RWPE2 (cell line): ENCODE results near the gene CIT.

Source experiments
- ATAC-seq: fragments of 200-7000 bp; cut with Tn5 transposase; 3 replicates; pipeline ENCODE4 v1.9.1; 2021; ENCODE audit warnings: low read depth
- DNase-seq: peaks from one replicate; pipeline ENCODE4 v3.0.0-alpha.2; 2020; ENCODE audit warnings: low spot score
- H3K27ac ChIP-seq: fragments of 450-650 bp; 2 replicates; pipeline ENCODE4 v1.5.1; 2017; ENCODE audit warnings: mild to moderate bottlenecking; ENCODE audit not compliant: poor library complexity, severe bottlenecking
- H3K27me3 ChIP-seq: fragments of 250-450 bp; sonication (Bioruptor Pico); 2 replicates; pipeline ENCODE4 v1.5.1; 2021; ENCODE audit warnings: mild to moderate bottlenecking, moderate library complexity; ENCODE audit not compliant: insufficient read depth, poor library complexity, severe bottlenecking
- H3K36me3 ChIP-seq: fragments of 250-450 bp; sonication (Bioruptor Pico); 2 replicates; pipeline ENCODE4 v1.5.1; 2020; ENCODE audit warnings: low read depth, mild to moderate bottlenecking, moderate library complexity
- H3K4me1 ChIP-seq: fragments of 250-450 bp; sonication (Bioruptor Pico); 2 replicates; pipeline ENCODE4 v1.5.1; 2021; ENCODE audit warnings: mild to moderate bottlenecking, moderate library complexity; ENCODE audit not compliant: insufficient read depth, poor library complexity, severe bottlenecking
- H3K4me3 ChIP-seq: fragments of 250-450 bp; sonication (Bioruptor Pico); 2 replicates; pipeline ENCODE4 v1.5.1; 2021; ENCODE audit warnings: mild to moderate bottlenecking, moderate library complexity; ENCODE audit not compliant: severe bottlenecking
- H3K9me3 ChIP-seq: fragments of 250-450 bp; sonication (Bioruptor Pico); 2 replicates; pipeline ENCODE4 v1.5.1; 2021; ENCODE audit warnings: mild to moderate bottlenecking, moderate library complexity; ENCODE audit not compliant: severe bottlenecking
- CTCF ChIP-seq: fragments of 450-650 bp; IDR thresholded peaks from one replicate; pipeline ENCODE4 v1.5.1; 2017; ENCODE audit warnings: mild to moderate bottlenecking, moderate library complexity; ENCODE audit not compliant: poor library complexity, severe bottlenecking

The CIT gene

DNA sequence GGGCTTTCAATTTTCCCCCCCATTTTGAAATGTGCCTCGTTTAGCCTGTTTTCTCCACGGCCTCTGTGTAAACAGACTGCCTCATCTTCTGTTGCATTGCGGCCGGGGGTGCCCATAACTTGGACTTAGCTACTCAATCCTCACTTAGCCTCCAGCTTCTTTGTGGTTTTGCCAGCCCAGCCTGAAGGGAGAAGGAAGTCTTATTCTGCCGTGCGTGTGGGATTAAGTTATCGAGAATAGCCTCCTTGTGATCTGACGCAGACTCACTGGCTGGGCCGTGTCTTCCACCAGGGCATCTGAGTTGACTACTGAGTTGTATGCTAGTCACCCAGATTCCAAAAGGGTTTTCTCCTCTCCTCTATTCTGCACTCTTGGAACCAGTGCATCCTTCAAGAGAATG, 201.1 kb downstream of the CIT start:
- ATAC-seq: no peak
- DNase-seq: no peak
- H3K27ac ChIP-seq: no peak overlapping the region

DNA sequence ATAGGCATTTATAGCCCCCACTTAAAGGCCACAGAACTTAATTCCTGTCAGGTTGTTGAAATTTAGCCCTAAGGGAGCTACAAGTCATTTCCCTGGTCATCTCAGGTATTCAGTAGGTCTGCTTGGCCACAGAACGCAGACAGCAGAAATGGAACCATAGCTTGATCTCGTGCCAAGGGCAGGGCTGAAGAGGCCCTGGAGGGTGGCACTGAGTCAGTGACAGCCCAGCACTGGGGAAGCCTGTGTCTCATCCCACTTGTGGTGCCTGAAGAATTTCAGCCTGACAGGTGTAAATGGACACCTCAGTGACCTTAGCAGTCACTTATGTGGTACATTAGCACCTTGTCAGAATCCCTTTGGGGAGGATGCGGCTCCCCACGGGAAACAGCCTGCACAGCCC, 202.6 kb downstream of the CIT start:
- TF ChIP-seq CTCF: no peak
- DNase-seq: no peak
- Histone ChIP-seq H3K27ac (no peak overlapping the region), H3K4me1 (peaks cover 6% of the 10 kb centered on the region), H3K36me3 (peaks cover 90% of the 10 kb centered on the region), H3K27me3 (no peaks in the 10 kb centered on the region), H3K4me3 (no peak overlapping the region), H3K9me3 (no peaks in the 10 kb centered on the region)
- no peak for ATAC-seq

More for the DNA sequence above, 201.1 kb downstream of the CIT start:
- Histone ChIP-seq H3K27me3 (no peaks in the 10 kb centered on the region), H3K4me3 (no peak overlapping the region), H3K9me3 (no peaks in the 10 kb centered on the region), H3K36me3 (peaks cover 94% of the 10 kb centered on the region), H3K4me1 (no peaks in the 10 kb centered on the region)
- no peak for TF ChIP-seq CTCF

DNA sequence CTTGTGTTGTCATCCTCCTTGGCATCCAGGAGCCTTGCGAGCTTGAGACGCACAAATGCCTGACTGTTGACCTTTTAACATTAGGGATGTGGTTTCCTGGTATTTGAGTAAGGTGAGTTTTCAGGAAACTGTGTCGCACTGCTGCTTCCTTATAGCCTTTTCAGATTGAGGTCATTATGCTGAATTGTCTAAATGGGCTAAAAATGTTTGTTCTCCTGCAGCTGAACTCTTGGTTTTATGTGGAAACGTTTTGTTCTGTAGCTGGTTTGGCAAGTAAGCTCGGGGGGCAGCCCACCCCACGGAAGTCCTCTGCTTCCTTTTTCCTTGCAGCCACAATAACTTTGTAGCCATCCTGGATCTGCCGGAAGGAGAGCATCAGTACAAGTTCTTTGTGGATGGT, 203.5 kb downstream of the CIT start:
- Histone ChIP-seq H3K9me3 (no peaks in the 10 kb centered on the region), H3K36me3 (peaks cover 81% of the 10 kb centered on the region), H3K4me3 (no peak overlapping the region), H3K27me3 (no peaks in the 10 kb centered on the region), H3K4me1 (peaks cover 8% of the 10 kb centered on the region), H3K27ac (no peak overlapping the region)
- TF ChIP-seq CTCF: no peak
- DNase-seq (no peak), ATAC-seq (no peak)

DNA sequence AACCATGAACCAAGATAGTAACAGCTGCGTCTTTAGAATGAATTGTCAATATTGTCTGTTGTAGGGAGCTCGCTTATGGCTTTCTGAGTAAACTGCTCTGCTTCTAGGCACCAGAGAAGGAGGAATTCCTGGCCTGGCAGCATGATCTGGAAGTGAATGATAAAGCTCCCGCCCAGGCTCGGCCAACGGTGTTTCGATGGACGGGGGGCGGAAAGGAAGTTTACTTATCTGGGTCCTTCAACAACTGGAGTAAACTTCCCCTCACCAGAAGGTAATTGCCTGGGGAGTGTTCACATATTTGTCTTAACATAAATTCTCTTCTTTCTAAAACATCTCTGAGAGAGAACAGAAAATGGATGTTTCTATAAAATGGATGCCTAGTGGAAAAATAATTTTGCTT, 204.9 kb downstream of the CIT start:
- no peak for ATAC-seq
- no peak for TF ChIP-seq CTCF
- peaks cover 69% of the 10 kb centered on the region for H3K36me3 ChIP-seq

DNA sequence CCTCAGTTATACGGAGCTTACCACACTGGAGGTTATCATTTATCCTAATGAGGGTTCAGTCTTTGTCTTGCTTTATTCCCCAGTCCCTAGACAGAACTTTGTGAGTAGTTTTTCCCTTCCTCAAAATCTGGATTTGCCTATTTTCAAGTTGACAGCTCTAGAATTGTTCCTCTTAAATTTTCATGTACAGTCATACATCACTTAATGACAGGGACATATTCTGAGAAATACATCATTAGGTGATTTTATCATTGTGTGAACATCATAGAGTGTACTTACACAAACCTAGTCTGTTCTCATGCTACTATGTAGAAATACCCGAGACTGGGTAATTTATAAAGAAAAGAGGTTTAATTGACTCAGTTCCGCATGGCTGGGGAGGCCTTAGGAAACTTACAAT, 206.1 kb downstream of the CIT start:
- ATAC-seq: no peak
- H3K27me3 ChIP-seq: no peaks in the 10 kb centered on the region
- H3K27ac ChIP-seq: no peak overlapping the region
- TF ChIP-seq CTCF: no peak
- peaks cover 58% of the 10 kb centered on the region for H3K36me3 ChIP-seq
- no peak overlapping the region for H3K4me3 ChIP-seq
- no peaks in the 10 kb centered on the region for H3K9me3 ChIP-seq
- no peak for DNase-seq
- peaks cover 8% of the 10 kb centered on the region for H3K4me1 ChIP-seq

More for the DNA sequence above, 204.9 kb downstream of the CIT start:
- Histone ChIP-seq H3K27me3 (no peaks in the 10 kb centered on the region), H3K27ac (no peak overlapping the region), H3K9me3 (no peaks in the 10 kb centered on the region), H3K4me1 (peaks cover 8% of the 10 kb centered on the region), H3K4me3 (no peak overlapping the region)
- no peak for DNase-seq
